T-helper 17 cell (primary cell): ENCODE measurements around the gene ASL. TPM values are rescaled to one million over a fixed set of nuclear protein-coding genes. Genes with fewer than 3 reads are reported as not detected.
"Not testable (repeated sequence)": the region's sequence is repeated elsewhere in the genome, so short reads cannot be mapped to it uniquely, and the experiment has no call there.

Experiments used
- ATAC-seq: fragments of 150-1000 bp; cut with Tn5 transposase; 2 replicates; pipeline ENCODE4 v1.10.0; 2021; ENCODE audit warnings: mild to moderate bottlenecking, moderate library complexity
- DNase-seq, 3 donors: peaks; one replicate each; pipeline versions ENCODE4 v3.0.0 to v3.0.0-alpha.2; 2020 to 2021
- H3K9me3 ChIP-seq: one replicate; pipeline ENCODE4 v1.7.0; 2013; ENCODE audit warnings: low read length, mild to moderate bottlenecking; ENCODE audit not compliant: control insufficient read depth, poor library complexity, severe bottlenecking
- H3K27ac Mint-ChIP-seq: one replicate; pipeline ENCODE4 v1.8.0; 2022; ENCODE audit warnings: mild to moderate bottlenecking, moderate library complexity, mixed read lengths
- H3K27me3 Mint-ChIP-seq: one replicate; pipeline ENCODE4 v1.8.0; 2022; ENCODE audit warnings: mixed read lengths
- H3K36me3 Mint-ChIP-seq: one replicate; pipeline ENCODE4 v1.8.0; 2022; ENCODE audit warnings: low read depth, mixed read lengths
- H3K4me1 Mint-ChIP-seq: one replicate; pipeline ENCODE4 v1.8.0; 2022; ENCODE audit warnings: mild to moderate bottlenecking, mixed read lengths
- H3K4me3 Mint-ChIP-seq: one replicate; pipeline ENCODE4 v1.8.0; 2022; ENCODE audit warnings: mild to moderate bottlenecking, moderate library complexity, mixed read lengths
- total RNA-seq, 4 donors: library from RNA in 2 of 4; stranded (reverse) in 2 of 4; gene quantifications; one replicate each; pipeline ENCODE4 v1.2.3 and lab custom pipeline; 2022 to 2026

The ASL gene
- 10 to 100 TPM; 12.7 to 16.5 TPM for total RNA-seq
- total RNA-seq (lab: John Stamatoyannopoulos, UW), result 11.5 to 18.7 reads per million in 2 donors

- DNase-seq (peak; percentile 76 to 84 (median 83)), ATAC-seq (peak; percentile 99)
- peak within 1 kb of the TSS; percentile 91 for H3K4me3 Mint-ChIP-seq
- H3K27ac Mint-ChIP-seq, result peak within 1 kb of the TSS; percentile 63
- H3K36me3 Mint-ChIP-seq, result no peaks in the 10 kb centered on the region
- peaks cover 11% of the 10 kb centered on the region for H3K4me1 Mint-ChIP-seq
- H3K9me3 ChIP-seq, result no peaks in the 10 kb centered on the region
- H3K27me3 Mint-ChIP-seq, result no peaks in the 10 kb centered on the region
Observed at GRCh38 chr7:66075590-66076461, at the start of gene ASL. Gene ASL, plus strand, starts transcription at chr7:66075819. Its CDS starts 263 bp downstream, at chr7:66076082.

GRCh38 chr7:66028342-66028741 lies 47.3 kb upstream of the ASL start:
- H3K27me3 Mint-ChIP-seq, DNase-seq, H3K36me3 Mint-ChIP-seq, ATAC-seq, H3K27ac Mint-ChIP-seq, H3K4me1 Mint-ChIP-seq, H3K4me3 Mint-ChIP-seq, H3K9me3 ChIP-seq: not testable (repeated sequence)

DNA sequence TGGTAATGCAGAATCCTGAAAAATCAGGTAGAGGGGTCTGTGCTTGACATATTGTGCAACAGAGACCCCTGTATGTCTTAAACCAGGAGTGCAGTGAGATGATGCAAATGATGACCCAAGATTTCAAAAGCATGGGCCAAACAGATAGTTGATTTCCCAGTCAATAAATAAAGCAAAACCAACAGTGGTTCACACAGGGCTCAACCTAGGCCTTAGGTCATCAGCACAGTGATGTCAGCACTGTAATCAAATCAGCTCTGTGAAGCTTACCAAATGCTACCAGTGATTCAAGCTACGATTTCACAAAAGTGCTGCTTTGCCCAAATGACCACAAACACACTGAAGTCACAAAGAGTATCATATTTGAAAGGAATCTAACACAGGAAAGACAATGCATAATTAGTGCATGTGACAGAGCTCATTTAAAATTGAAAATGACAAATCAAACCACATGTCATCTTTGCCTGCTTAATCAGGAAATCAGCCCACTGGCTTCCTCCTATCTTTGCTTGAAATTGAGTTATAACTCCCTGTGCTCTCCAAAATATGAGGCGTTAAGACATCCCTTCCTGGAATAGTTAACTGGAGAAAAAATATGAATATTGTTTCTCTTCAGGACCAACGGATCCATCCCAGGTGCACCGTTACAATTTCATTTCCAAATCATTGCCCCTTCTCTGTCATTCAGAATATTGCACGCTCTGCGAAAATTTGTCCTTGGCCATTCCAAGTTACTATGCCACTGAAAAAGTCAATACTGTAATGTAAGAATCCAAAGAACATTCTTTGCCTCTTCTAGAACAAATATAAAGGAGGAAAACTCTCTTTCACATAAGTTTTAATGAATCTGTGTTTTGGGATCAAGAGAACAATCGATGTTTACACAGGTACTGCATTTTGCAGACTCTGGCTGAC lies 41.9 kb upstream of the ASL start:
- H3K36me3 Mint-ChIP-seq, result no peaks in the 10 kb centered on the region
- H3K9me3 ChIP-seq, result no peaks in the 10 kb centered on the region
- ATAC-seq, result no peak
- no peak overlapping the region for H3K4me3 Mint-ChIP-seq
- no peak for DNase-seq
- no peaks in the 10 kb centered on the region for H3K27me3 Mint-ChIP-seq
- no peak overlapping the region for H3K27ac Mint-ChIP-seq
- H3K4me1 Mint-ChIP-seq, result no peaks in the 10 kb centered on the region

DNA sequence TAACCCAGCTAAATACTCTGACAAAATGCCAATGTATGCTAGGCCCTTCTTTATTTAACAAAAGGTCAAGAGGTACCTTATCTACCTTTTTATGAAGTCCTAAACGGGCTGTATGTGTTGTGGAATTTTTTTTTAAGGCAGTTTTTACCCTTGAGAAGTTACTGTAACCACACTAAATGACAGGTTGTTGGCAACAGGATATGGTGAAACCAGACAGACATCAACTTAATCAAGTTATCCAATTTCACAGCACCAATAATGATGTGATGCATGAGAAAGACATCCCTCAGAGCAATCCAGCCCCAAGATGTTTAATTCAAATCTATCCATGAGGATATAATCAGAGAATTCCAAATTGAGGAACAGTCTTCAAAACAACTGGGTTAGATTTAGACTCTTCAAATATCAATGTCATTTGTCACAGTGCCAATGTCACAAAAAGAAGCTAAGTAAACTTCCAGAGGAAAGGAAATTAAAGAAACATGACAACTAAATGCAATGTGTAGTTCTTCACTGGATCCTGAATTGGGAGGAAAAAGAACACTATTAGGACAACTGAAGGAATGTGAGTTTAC lies 41.1 kb upstream of the ASL start:
- not testable (repeated sequence) for H3K27ac Mint-ChIP-seq, H3K9me3 ChIP-seq, ATAC-seq, H3K4me3 Mint-ChIP-seq, H3K27me3 Mint-ChIP-seq, DNase-seq, H3K4me1 Mint-ChIP-seq, H3K36me3 Mint-ChIP-seq

GRCh38 chr7:66036382-66036781 lies 39.2 kb upstream of the ASL start:
- ATAC-seq, result no peak
- H3K4me3 Mint-ChIP-seq, result no peak overlapping the region
- peaks cover 5% of the 10 kb centered on the region for H3K36me3 Mint-ChIP-seq

GRCh38 chr7:66036788-66037187 lies 38.8 kb upstream of the ASL start:
- H3K4me1 Mint-ChIP-seq, result peaks cover 6% of the 10 kb centered on the region
- DNase-seq (no peak), ATAC-seq (no peak)
- peaks cover 6% of the 10 kb centered on the region for H3K36me3 Mint-ChIP-seq
- H3K27ac Mint-ChIP-seq, result no peak overlapping the region
- no peak overlapping the region for H3K4me3 Mint-ChIP-seq
- peaks cover 8% of the 10 kb centered on the region for H3K27me3 Mint-ChIP-seq
- H3K9me3 ChIP-seq, result no peaks in the 10 kb centered on the region

More at GRCh38 chr7:66036382-66036781, 39.2 kb upstream of the ASL start:
- no peak for DNase-seq
- no peak overlapping the region for H3K27ac Mint-ChIP-seq
- no peaks in the 10 kb centered on the region for H3K9me3 ChIP-seq
- peaks cover 6% of the 10 kb centered on the region for H3K4me1 Mint-ChIP-seq
- H3K27me3 Mint-ChIP-seq, result peaks cover 5% of the 10 kb centered on the region

- Mint-ChIP-seq H3K27me3 (peaks cover 14% of the 10 kb centered on the region), H3K27ac (no peak overlapping the region), H3K4me1 (peaks cover 9% of the 10 kb centered on the region), H3K4me3 (no peak overlapping the region), H3K36me3 (peaks cover 6% of the 10 kb centered on the region)
- no peaks in the 10 kb centered on the region for H3K9me3 ChIP-seq
- DNase-seq (no peak), ATAC-seq (no peak)
Observed at GRCh38 chr7:66039094-66039670, 36.4 kb upstream of the ASL start.

DNA sequence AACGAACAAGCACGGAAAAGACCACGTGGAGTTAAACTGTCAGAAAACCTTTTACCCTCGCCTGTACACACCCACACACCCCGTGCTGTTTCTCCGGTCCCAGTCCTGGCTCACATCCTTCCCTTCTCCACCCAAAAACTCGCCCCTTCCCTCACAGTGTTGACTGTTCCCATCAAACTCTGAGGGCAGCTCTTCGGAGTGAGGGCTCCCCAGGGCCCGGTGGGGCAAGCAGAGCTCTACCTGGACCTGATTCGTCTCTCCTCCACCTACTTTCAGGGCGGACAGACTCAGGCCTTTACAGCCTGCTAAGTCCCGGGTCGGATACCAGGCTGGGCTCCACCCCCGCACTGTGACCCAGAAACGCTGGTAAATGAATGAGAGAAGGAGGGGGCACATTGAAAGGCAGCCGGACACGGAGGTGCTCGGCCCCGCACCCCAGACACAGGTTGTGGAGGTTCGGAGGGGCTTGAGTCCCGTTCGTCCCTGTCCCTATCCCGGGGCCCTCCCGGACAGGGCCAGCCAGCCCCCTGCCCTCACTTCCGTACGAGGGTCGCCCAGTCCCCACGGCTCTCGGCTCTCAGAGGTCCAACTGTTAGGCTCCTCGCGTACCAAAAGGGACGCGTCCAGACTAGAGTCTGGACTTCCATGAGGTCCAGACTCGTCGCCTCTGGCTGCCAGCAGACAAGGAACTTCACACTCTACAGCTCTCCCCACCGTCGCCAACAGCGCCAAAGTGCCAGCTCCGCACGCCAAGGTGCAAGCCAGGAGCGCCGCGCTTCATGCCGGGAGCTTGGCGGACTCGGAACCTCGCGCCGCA lies 31.7 kb upstream of the ASL start:
- H3K4me1 Mint-ChIP-seq, result peaks cover 9% of the 10 kb centered on the region
- no peaks in the 10 kb centered on the region for H3K9me3 ChIP-seq
- peaks cover 6% of the 10 kb centered on the region for H3K36me3 Mint-ChIP-seq
- peak overlapping the region; percentile 84 for H3K4me3 Mint-ChIP-seq
- ATAC-seq (peak; percentile 80), DNase-seq (peak in 1 of 3 donors; percentile 8)
- peaks cover 21% of the 10 kb centered on the region for H3K27me3 Mint-ChIP-seq
- no peak overlapping the region for H3K27ac Mint-ChIP-seq

DNA sequence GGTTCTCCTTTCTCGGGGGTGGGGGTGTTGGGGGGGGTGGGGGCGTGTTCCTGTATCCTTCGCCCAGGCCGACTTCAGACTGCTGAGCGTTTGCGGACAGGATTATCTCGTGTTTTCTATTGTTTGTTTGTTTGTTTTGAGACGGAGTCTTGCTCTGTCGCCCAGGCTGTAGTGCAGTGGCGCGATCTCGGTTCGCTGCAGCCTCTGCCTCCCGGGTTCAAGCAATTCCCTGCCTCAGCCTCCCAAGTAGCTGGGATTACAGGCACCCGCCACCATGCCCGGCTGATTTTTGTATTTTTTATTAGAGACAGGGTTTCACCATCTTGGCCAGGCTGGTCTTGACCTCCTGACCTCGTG lies 31.1 kb upstream of the ASL start:
- peak overlapping the region; percentile 84 for H3K4me3 Mint-ChIP-seq
- ATAC-seq, result peak; percentile 34

DNA sequence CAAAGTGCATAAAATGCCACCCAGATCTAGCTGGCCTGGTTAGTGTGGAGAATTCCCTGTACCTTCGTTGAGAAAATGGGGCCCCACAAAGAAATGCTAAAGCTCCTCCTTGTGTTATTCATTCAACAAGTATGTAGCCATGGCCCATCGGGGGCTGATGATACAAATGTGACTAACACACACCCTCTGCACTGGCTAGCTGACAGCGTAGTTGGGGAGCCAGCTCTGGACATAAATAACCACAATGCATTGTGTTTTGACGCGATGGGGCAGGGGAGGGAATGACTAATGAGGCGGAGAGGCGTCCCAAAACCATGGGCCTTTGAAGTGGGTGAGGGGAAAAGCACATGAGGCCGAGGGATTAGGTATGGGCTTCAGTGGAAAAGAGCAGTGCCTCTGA lies 28.2 kb upstream of the ASL start:
- ATAC-seq (no peak), DNase-seq (no peak)
- no peak overlapping the region for H3K4me3 Mint-ChIP-seq
- no peak overlapping the region for H3K27ac Mint-ChIP-seq
- no peaks in the 10 kb centered on the region for H3K9me3 ChIP-seq
- peaks cover 14% of the 10 kb centered on the region for H3K27me3 Mint-ChIP-seq
- no peaks in the 10 kb centered on the region for H3K36me3 Mint-ChIP-seq
- H3K4me1 Mint-ChIP-seq, result peaks cover 3% of the 10 kb centered on the region

More for the DNA sequence above, 31.1 kb upstream of the ASL start:
- not testable (repeated sequence) for DNase-seq, H3K27ac Mint-ChIP-seq, H3K36me3 Mint-ChIP-seq, H3K4me1 Mint-ChIP-seq, H3K9me3 ChIP-seq
- H3K27me3 Mint-ChIP-seq, result peaks cover 21% of the 10 kb centered on the region

- not testable (repeated sequence) for DNase-seq, H3K27me3 Mint-ChIP-seq, H3K36me3 Mint-ChIP-seq, H3K4me1 Mint-ChIP-seq, H3K4me3 Mint-ChIP-seq, ATAC-seq, H3K27ac Mint-ChIP-seq, H3K9me3 ChIP-seq
Observed at GRCh38 chr7:66049886-66050285, 25.7 kb upstream of the ASL start.

DNA sequence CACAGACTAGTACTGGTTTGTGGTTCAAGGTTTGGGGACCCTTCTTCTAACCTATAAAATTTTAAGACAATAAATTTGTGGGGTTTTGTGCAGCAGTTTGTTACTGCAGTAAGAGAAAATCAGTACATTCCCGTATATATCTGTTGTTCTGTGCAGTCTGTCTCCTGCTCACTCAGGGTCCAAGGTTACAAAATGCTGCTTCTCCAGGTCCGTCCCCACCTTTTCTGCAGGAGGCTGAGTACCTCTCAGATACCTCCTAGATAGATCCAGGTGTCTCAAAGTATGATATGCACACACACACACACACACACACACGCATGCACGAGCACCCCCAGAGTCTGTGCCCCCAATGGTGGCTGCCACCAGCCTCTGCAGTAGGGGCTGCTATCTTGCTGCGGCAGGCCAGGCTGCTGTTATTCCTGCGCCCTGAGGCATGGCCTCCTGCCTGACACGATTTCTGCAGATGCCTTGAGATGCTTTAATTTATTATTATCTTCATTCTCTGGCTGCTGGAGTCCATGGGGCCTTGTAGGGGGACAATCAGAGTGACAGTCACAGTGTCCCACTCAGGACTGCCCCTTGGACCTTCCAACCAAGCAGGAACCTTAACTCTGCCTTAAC lies 25.2 kb upstream of the ASL start:
- Mint-ChIP-seq H3K27me3 (peaks cover 3% of the 10 kb centered on the region), H3K36me3 (no peaks in the 10 kb centered on the region), H3K4me1 (peaks cover under 1% of the 10 kb centered on the region), H3K27ac (no peak overlapping the region), H3K4me3 (no peak overlapping the region)
- DNase-seq, result no peak
- no peaks in the 10 kb centered on the region for H3K9me3 ChIP-seq
- ATAC-seq, result no peak
